Measurements from ENCODE around the gene RNF183.

The RNF183 gene

GRCh38 chr9:113315231-113315630 lies 12.1 kb upstream of the RNF183 start:
- TF ChIP-seq EZH2phosphoT487 (IDR thresholded peaks at IDR 0.05; ENCODE audit: borderline replicate concordance, low read length): no peak
- no peak for TF ChIP-seq CTCF (IDR thresholded peaks at IDR 0.05; ENCODE audit: low read depth, low read length, poor library complexity, severe bottlenecking)
- Histone ChIP-seq H3K79me2 (ENCODE audit: control insufficient read depth, low read length) (no peaks in the 10 kb centered on the region), H3F3A (ENCODE audit: control insufficient read depth, insufficient read depth) (no peaks in the 10 kb centered on the region), H3K4me1 (ENCODE audit: control insufficient read depth, low read length) (no peaks in the 10 kb centered on the region), H3K9me2 (replicated peaks; ENCODE audit: control insufficient read depth, low read length) (no peaks in the 10 kb centered on the region), H3K27ac (ENCODE audit: low read depth, low read length) (no peak overlapping the region), H3K27me3 (ENCODE audit: control insufficient read depth, low read length) (peaks cover 17% of the 10 kb centered on the region), H3K4me3 (ENCODE audit: low read length) (no peak overlapping the region), H4K20me1 (ENCODE audit: control insufficient read depth, insufficient read depth, low read depth, low read length) (no peaks in the 10 kb centered on the region), H3K36me3 (ENCODE audit: control insufficient read depth, low read length) (no peaks in the 10 kb centered on the region), H3K9me3 (ENCODE audit: control insufficient read depth, insufficient read depth, low read length) (no peaks in the 10 kb centered on the region), H3K4me2 (ENCODE audit: low read length) (no peak overlapping the region)

- Histone ChIP-seq H3K79me2 (ENCODE audit: control insufficient read depth, low read length) (no peaks in the 10 kb centered on the region), H4K20me1 (ENCODE audit: control insufficient read depth, insufficient read depth, low read depth, low read length) (no peaks in the 10 kb centered on the region), H3K27me3 (ENCODE audit: control insufficient read depth, low read length) (peaks cover 10% of the 10 kb centered on the region; the same call in 1 of the 2 replicates), H3K27ac (ENCODE audit: low read depth, low read length) (no peak overlapping the region), H3K4me2 (ENCODE audit: low read length) (no peak overlapping the region), H3K9me2 (replicated peaks; ENCODE audit: control insufficient read depth, low read length) (no peaks in the 10 kb centered on the region), H3K4me3 (ENCODE audit: low read length) (no peak overlapping the region), H3K4me1 (ENCODE audit: control insufficient read depth, low read length) (no peaks in the 10 kb centered on the region), H3K36me3 (ENCODE audit: control insufficient read depth, low read length) (no peaks in the 10 kb centered on the region), H3F3A (ENCODE audit: control insufficient read depth, insufficient read depth) (no peaks in the 10 kb centered on the region), H3K9me3 (ENCODE audit: control insufficient read depth, insufficient read depth, low read length) (no peaks in the 10 kb centered on the region)
- TF ChIP-seq EZH2phosphoT487 (IDR thresholded peaks at IDR 0.05; ENCODE audit: borderline replicate concordance, low read length): no peak
- no peak for TF ChIP-seq CTCF (IDR thresholded peaks at IDR 0.05; ENCODE audit: low read depth, low read length, poor library complexity, severe bottlenecking)
These were observed 10.1 kb upstream of the RNF183 start for GRCh38 chr9:113313261-113313660.

GRCh38 chr9:113311961-113312360 lies 8.8 kb upstream of the RNF183 start:
- Histone ChIP-seq H3K9me3 (ENCODE audit: control insufficient read depth, insufficient read depth, low read length) (no peaks in the 10 kb centered on the region), H3K36me3 (ENCODE audit: control insufficient read depth, low read length) (no peaks in the 10 kb centered on the region), H4K20me1 (ENCODE audit: control insufficient read depth, insufficient read depth, low read depth, low read length) (no peaks in the 10 kb centered on the region), H3K4me1 (ENCODE audit: control insufficient read depth, low read length) (no peaks in the 10 kb centered on the region), H3F3A (ENCODE audit: control insufficient read depth, insufficient read depth) (no peaks in the 10 kb centered on the region), H3K27me3 (ENCODE audit: control insufficient read depth, low read length) (peaks cover 6% of the 10 kb centered on the region; the same call in 1 of the 2 replicates), H3K27ac (ENCODE audit: low read depth, low read length) (no peak overlapping the region), H3K4me2 (ENCODE audit: low read length) (no peak overlapping the region), H3K4me3 (ENCODE audit: low read length) (no peak overlapping the region), H3K9me2 (replicated peaks; ENCODE audit: control insufficient read depth, low read length) (no peaks in the 10 kb centered on the region), H3K79me2 (ENCODE audit: control insufficient read depth, low read length) (no peaks in the 10 kb centered on the region)
- TF ChIP-seq CTCF (IDR thresholded peaks at IDR 0.05; ENCODE audit: low read depth, low read length, poor library complexity, severe bottlenecking) (no peak), EZH2phosphoT487 (IDR thresholded peaks at IDR 0.05; ENCODE audit: borderline replicate concordance, low read length) (no peak)

Measured in DOHH2 (cell line).